Skeletal muscle tissue (tissue), 4 donors: ENCODE measurements around the gene SIPA1L3. TPM values are rescaled to one million over a fixed set of nuclear protein-coding genes. Genes with fewer than 3 reads are reported as not detected.

Experiments used
- H3K27ac ChIP-seq: one replicate; pipeline ENCODE4 v1.7.0; 2013; ENCODE audit warnings: mild to moderate bottlenecking, low read depth, low read length, inconsistent platforms
- H3K27me3 ChIP-seq, 3 donors: one replicate each; pipeline ENCODE4 v1.7.0; 2013; ENCODE audit warnings: low read length in 3 of 3; ENCODE audit not compliant: control insufficient read depth in 3 of 3, insufficient read depth in 3 of 3
- H3K36me3 ChIP-seq, 3 donors: one replicate each; pipeline ENCODE4 v1.7.0; 2013; ENCODE audit warnings: low read length in 3 of 3; ENCODE audit not compliant: control insufficient read depth in 3 of 3, insufficient read depth in 3 of 3
- H3K4me1 ChIP-seq, 3 donors: one replicate each; pipeline ENCODE4 v1.7.0; 2013; ENCODE audit warnings: low read length in 3 of 3, mild to moderate bottlenecking in 3 of 3; ENCODE audit not compliant: control insufficient read depth in 3 of 3, insufficient read depth in 3 of 3
- H3K4me3 ChIP-seq, 3 donors: one replicate each; pipeline ENCODE4 v1.7.0; 2013; ENCODE audit warnings: low read length in 3 of 3
- H3K9ac ChIP-seq, 3 donors: one replicate each; pipeline ENCODE4 v1.7.0; 2013; ENCODE audit warnings: low read length in 3 of 3, mild to moderate bottlenecking in 3 of 3, moderate library complexity in 2 of 3, low read depth in 1 of 3
- H3K9me3 ChIP-seq, 3 donors: one replicate each; pipeline ENCODE4 v1.7.0; 2013; ENCODE audit warnings: low read length in 3 of 3; ENCODE audit not compliant: control insufficient read depth in 3 of 3
- total RNA-seq: library from RNA; depleted of rRNA; stranded (reverse); fragments of >200 nt; gene quantifications from one replicate; pipeline ENCODE4 v1.2.3, GENCODE V29; 2014
- donor health status: Osteomylitis.

The SIPA1L3 gene
- total RNA-seq, 1 donor from 2014 or later, result 3.7 TPM

DNA sequence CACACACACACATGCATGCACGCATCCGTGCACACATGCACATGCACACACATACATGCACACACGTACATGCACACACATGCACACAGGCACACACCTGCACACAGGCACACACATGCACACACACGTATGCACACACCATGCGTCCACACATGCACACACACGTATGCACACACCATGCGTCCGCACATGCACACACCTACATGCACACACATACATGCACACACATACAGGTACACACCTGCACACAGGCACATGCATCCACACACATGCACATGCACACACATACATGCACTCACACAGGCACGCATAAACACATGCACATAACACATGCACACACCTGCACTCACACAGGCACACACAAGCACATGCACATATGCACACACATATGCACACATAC lies 204.9 kb downstream of the SIPA1L3 start:
- peaks cover 22 to 45% (median 34%) of the 10 kb centered on the region in 3 donors for H3K36me3 ChIP-seq
- no peaks in the 10 kb centered on the region for H3K27me3 ChIP-seq
- no peak overlapping the region for H3K9ac ChIP-seq
- no peaks in the 10 kb centered on the region for H3K9me3 ChIP-seq
- no peaks in the 10 kb centered on the region for H3K4me1 ChIP-seq
- no peak overlapping the region for H3K27ac ChIP-seq
- H3K4me3 ChIP-seq, result no peak overlapping the region

DNA sequence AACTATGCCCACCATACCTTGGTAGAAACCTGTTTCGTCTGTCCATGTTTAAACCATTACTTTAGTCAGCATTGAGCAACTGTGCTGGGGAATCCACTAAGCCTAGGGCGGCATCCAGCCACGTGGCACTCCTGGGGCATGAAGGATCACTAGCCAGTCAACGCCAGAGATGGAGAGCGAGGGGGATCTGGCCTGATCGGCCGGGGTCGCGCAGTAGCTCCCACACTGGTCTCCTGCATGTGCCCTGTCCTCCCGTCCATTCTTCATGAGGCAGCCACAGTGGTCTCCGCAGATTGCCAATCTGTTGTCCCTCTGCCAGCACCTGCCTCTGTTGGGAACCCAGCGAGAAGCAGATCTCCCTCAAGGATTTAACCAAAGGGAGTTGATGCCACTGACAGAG lies 207.6 kb downstream of the SIPA1L3 start:
- no peaks in the 10 kb centered on the region for H3K4me1 ChIP-seq
- H3K36me3 ChIP-seq, result peaks cover 24 to 37% (median 28%) of the 10 kb centered on the region in 3 donors
- no peaks in the 10 kb centered on the region for H3K27me3 ChIP-seq
- H3K27ac ChIP-seq, result no peak overlapping the region
- no peak overlapping the region for H3K9ac ChIP-seq
- H3K4me3 ChIP-seq, result no peak overlapping the region
- H3K9me3 ChIP-seq, result no peaks in the 10 kb centered on the region

DNA sequence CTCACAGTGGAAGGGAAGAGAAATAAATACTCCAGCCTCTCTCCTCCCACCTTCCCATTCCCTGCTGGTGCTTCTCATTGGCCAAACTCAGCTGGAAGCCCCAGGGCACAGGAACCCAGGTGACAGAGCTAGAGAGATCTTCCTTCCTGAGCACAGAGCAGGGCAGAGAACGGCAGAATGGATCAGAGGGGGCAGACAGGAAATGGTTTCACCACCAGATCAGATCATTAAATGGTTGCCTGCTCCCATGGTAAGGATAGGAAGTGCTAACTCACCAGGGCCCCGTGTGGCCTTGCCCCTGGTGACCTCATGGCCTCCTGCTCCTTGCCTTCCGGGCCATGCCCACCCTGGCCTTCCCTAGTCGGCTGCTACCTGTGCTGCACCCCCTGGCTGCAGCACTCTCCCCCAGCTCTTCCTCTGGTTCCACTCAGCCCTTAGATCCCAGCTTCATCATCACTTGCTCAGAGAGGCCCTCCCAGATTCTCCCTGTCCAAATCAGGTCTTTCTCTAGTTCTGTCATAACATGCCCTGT lies 208.3 kb downstream of the SIPA1L3 start:
- Histone ChIP-seq H3K4me1 (no peaks in the 10 kb centered on the region), H3K27ac (no peak overlapping the region), H3K36me3 (peaks cover 23 to 36% (median 27%) of the 10 kb centered on the region in 3 donors), H3K27me3 (no peaks in the 10 kb centered on the region), H3K9ac (no peak overlapping the region), H3K4me3 (no peak overlapping the region), H3K9me3 (no peaks in the 10 kb centered on the region)

DNA sequence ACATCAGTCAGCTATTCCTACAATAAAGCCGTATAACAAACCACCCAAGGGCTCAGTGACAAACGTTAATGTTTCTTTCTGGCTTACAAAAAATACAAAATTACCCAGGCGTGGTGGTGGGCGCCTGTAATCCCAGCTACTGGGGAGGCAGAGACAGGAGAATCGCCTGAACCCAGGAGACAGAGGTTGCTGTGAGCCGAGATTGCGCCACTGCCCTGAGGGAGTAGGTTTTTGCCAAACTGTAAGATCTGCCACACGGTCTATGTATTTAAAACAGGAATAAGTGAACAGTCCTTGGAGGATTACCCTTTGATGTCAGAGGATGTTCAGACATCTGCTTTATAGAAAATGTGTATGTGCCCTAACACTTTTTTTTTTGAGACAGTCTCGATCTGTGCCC lies 211.2 kb downstream of the SIPA1L3 start:
- Histone ChIP-seq H3K27me3 (no peaks in the 10 kb centered on the region), H3K9me3 (peaks cover 0 to 5% (median 3%) of the 10 kb centered on the region in 3 donors), H3K36me3 (peaks cover 24 to 33% (median 25%) of the 10 kb centered on the region in 3 donors)

DNA sequence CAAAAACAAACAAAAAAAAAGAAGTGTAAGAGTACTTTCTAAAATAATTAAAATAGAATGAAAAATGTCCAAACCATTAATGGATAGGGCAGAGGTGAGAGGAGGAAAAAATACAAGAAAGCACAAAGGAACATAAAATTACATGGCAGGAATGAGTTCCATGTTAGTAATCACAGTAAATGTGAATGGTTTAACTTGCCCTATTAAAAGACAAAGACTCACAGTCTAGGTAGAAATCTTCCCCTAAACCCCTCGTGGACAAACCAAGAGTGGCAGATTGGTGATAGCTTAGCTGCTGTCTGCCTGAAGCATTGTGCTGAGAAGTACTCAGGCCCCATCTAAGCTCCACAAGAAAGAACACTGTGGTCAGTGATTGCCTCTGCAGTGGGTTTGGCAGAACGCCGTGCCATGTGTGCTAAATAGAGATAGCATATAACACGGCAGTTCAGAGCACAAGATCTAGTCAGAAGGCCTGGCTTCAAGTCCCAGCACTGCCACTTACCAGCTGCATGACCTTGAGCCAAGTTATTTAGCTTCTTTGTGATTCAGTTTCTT lies 213.5 kb downstream of the SIPA1L3 start:
- Histone ChIP-seq H3K9ac (no peak overlapping the region), H3K4me3 (no peak overlapping the region), H3K36me3 (peaks cover 19 to 24% (median 21%) of the 10 kb centered on the region in 3 donors), H3K27ac (no peak overlapping the region), H3K27me3 (no peaks in the 10 kb centered on the region), H3K9me3 (peaks cover 0 to 5% (median 3%) of the 10 kb centered on the region in 3 donors), H3K4me1 (no peaks in the 10 kb centered on the region)

More for the DNA sequence above, 211.2 kb downstream of the SIPA1L3 start:
- no peaks in the 10 kb centered on the region for H3K4me1 ChIP-seq
- no peak overlapping the region for H3K27ac ChIP-seq
- H3K9ac ChIP-seq, result no peak overlapping the region
- no peak overlapping the region for H3K4me3 ChIP-seq

DNA sequence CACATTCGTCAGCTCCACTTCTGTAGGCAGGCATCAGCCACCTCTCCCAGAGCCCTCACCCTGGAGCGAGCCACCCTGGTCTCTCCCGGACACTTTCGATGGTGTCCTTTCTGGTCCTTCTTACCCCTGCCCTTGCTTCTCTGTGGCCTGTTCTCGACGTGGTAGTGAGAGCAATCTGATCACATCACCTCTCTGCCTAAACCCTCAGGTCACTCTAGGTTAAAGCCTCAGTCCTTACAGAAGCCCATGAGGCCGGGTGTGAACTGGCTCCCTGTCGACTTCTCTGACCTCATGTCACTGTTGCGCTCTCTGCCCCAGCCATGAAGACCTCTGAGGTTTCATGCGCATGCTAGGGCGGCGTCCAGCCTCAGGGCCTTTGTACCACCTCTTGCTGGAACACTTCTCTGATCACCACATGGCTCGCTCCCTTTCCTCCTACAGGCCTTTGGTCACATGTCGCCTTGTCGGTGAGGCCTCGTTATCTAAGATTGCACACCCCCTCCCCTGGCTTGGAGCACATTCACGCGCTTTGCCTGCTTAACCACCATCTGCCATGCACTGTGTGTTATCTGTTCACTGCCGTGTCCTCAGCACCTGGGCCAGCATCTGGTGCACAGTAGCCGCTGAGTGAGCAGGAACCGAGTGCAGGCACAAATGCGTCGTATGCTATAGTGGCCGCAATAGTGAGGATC lies 215.5 kb downstream of the SIPA1L3 start:
- Histone ChIP-seq H3K27ac (no peak overlapping the region), H3K36me3 (peaks cover 19 to 22% (median 21%) of the 10 kb centered on the region in 3 donors), H3K4me1 (no peaks in the 10 kb centered on the region), H3K9me3 (peaks cover 0 to 5% (median 3%) of the 10 kb centered on the region in 3 donors), H3K4me3 (no peak overlapping the region), H3K9ac (no peak overlapping the region), H3K27me3 (no peaks in the 10 kb centered on the region)

DNA sequence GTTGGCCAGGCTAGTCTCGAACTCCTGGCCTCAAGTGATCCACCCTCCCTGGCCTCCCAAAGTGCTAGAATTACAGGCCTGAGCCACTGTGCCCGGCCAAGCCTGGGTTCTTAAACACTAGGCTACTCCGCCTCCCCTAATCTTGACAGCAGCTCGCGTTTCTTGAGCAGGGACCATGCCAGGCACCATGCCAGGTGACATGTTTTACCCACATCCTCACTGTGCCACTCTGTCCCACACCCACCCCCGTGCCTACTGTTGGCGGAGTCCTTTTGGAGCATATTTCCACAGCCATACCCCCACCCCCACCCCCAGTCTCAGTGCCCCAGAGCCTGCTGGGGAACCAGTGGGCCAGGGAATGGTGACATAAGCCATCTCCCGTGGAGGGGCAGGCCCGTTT lies 218.2 kb downstream of the SIPA1L3 start:
- Histone ChIP-seq H3K27me3 (no peaks in the 10 kb centered on the region), H3K4me3 (no peak overlapping the region), H3K9me3 (peaks cover 0 to 5% (median 3%) of the 10 kb centered on the region in 3 donors), H3K4me1 (no peaks in the 10 kb centered on the region), H3K27ac (no peak overlapping the region), H3K9ac (no peak overlapping the region), H3K36me3 (peaks cover 10 to 11% (median 11%) of the 10 kb centered on the region in 3 donors)

DNA sequence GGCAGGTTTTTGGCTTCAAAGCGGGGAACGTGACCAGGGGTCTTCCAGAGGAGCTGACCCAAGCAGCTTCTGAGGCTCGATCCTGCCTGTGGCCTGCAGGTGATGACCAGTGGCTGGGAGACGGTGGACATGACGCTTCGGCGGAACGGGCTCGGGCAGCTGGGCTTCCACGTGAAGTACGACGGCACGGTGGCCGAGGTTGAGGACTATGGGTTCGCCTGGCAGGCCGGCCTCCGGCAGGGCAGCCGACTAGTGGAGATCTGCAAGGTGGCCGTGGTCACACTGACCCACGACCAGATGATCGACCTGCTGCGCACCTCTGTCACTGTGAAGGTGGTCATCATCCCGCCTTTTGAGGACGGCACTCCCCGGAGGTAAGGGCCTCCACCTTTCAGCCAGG lies 223.4 kb downstream of the SIPA1L3 start:
- Histone ChIP-seq H3K9me3 (no peaks in the 10 kb centered on the region), H3K4me1 (peaks cover 8 to 9% (median 8%) of the 10 kb centered on the region in 3 donors), H3K27ac (no peak overlapping the region), H3K9ac (no peak overlapping the region), H3K4me3 (no peak overlapping the region), H3K36me3 (peaks cover 0 to 4% (median 2%) of the 10 kb centered on the region in 3 donors), H3K27me3 (no peaks in the 10 kb centered on the region)

DNA sequence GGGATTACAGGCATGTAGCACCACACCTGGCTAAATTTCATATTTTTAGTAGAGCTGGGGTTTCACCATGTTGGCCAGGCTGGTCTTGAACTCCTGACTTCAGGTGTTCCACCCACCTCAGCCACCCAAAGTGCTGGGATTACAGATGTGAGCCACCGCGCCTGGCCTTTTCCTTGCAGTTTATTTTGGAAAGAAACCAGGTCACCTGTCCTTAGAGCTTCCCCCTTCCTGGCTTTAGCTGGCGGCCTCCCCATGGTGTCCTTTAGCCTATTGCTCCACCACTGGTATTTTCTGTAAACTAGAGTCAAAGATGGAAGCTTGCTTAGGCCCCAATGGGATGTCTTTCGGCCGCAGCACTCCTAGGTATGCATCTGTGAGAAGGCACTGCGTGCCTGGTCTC lies 225.8 kb downstream of the SIPA1L3 start:
- no peak overlapping the region for H3K27ac ChIP-seq

DNA sequence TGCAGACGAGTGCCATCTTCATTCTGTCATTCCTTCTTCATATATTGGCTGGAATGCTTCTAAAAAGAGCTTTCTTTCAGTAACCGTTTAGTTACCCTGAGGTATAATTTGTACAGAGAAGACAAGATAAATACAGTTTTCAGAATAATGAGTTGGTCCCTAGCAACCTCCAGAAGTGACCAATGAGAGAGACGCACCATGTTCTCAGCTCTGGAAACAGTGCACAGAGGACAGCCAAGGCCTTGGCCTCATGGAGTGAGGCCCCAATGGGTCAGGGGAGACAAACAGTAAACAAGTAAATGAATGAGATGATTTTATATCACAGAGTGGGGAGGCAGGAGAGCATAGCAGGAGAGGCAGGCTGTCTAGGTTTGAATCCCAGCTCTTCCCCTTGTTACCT lies 226.3 kb downstream of the SIPA1L3 start:
- no peak overlapping the region for H3K9ac ChIP-seq
- H3K9me3 ChIP-seq, result no peaks in the 10 kb centered on the region
- H3K27me3 ChIP-seq, result no peaks in the 10 kb centered on the region

More for the DNA sequence above, 225.8 kb downstream of the SIPA1L3 start:
- Histone ChIP-seq H3K4me3 (no peak overlapping the region), H3K9me3 (no peaks in the 10 kb centered on the region), H3K9ac (no peak overlapping the region), H3K27me3 (no peaks in the 10 kb centered on the region), H3K4me1 (peaks cover 13 to 14% (median 13%) of the 10 kb centered on the region in 3 donors), H3K36me3 (peaks cover 0 to 4% (median 2%) of the 10 kb centered on the region in 3 donors)

More for the DNA sequence above, 226.3 kb downstream of the SIPA1L3 start:
- Histone ChIP-seq H3K27ac (no peak overlapping the region), H3K4me3 (no peak overlapping the region), H3K36me3 (peaks cover 0 to 4% (median 2%) of the 10 kb centered on the region in 3 donors), H3K4me1 (peaks cover 13 to 14% (median 13%) of the 10 kb centered on the region in 3 donors)
